ENCODE results near the gene IFNB1.

IFNB1 gene

DNA sequence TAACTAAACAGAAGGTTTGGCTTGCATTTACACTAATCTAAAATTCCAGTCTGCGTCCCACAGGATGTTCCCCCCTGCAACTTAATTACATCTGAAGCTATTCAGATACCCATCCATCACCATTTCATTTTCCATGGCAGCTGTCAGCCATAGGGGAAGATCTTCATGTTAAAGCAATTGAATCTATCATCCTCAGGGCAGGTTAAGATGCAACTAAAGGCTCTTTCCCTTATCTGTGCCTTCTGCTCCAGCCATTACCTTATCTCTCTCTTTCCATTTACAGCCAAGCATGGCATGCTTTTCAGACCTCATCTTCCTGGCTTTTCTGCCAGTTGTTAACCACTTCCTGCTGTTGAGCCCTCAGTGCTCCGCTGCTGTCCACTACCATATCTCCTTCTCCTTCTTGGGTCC lies 30.5 kb downstream of the IFNB1 start:
- DNase-seq (ENCODE audit: low read depth in 1 of 2, low spot score in 1 of 2), result no peak
- no peak for TF ChIP-seq JUND (IDR thresholded peaks at IDR 0.05; ENCODE audit: low read depth)
- in situ Hi-C loops (cut with HindIII; ENCODE audit: low pct_unique_long_range_greater_than_20kb, low sequenced_read_pairs), result no loop called here

DNA sequence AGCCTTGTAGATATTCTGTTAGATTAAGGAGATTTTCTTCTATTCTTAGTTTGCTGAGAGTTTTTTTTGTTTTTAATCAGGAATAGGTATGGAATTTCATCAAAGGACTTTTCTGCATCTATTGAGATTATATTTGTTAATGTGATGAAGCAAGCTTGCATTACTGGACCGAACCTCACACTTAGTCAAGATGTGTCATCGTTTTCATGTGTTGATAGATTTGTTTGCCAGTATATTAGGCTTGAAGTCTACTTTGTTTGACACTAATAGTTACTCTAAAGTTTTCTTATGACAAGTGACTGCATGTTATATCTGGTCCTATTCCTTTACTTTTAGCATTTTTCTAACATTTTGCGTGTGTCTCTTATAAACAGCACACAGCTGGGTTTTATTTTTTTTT lies 33.9 kb downstream of the IFNB1 start:
- no peak for DNase-seq (ENCODE audit: low read depth in 1 of 2, low spot score in 1 of 2)
- no peak for TF ChIP-seq JUND (IDR thresholded peaks at IDR 0.05; ENCODE audit: low read depth)
- in situ Hi-C loops (cut with HindIII; ENCODE audit: low pct_unique_long_range_greater_than_20kb, low sequenced_read_pairs), result no loop called here

DNA sequence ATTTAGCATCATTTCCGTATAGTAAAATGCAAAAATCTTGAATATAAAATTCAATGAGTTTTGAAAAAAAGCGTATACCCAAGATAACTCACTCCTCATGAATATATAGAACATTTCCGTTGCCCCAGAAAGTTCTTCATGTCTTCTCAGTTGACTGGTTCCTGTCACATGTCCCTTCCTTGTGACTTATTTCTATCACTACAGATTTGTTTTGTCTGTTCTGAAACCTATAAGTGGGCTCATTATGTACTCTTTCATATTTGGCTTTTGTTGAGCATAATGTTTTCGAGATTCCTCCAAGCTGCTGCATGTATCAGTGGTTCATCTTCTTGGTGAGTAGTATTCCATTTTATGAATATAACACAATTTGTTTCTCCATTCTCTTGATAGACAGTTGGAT lies 35.3 kb downstream of the IFNB1 start:
- in situ Hi-C loops (cut with HindIII; ENCODE audit: low pct_unique_long_range_greater_than_20kb, low sequenced_read_pairs), result no loop called here
- no peak for DNase-seq (ENCODE audit: low read depth in 1 of 2, low spot score in 1 of 2)
- TF ChIP-seq JUND (IDR thresholded peaks at IDR 0.05; ENCODE audit: low read depth), result no peak

DNA sequence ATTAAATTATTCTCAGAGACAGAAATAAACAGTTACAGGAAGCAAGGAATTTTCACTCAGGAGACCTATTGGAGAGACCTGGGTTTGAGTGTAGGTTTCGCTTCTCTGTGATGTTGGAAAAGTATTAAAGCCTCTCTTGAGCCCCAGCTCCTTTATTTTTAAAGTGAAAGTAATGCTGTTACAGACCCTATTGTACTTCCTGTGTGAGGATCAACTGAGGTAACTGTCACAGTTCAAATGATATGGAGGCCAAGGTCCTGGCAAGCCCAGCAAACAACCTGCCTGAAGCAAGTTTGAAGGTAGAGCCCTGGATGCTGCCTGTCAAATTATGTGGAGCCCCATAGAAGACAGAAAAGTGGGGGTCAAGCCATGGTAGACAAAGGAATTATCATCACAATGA lies 38.4 kb downstream of the IFNB1 start:
- no peak for TF ChIP-seq JUND (IDR thresholded peaks at IDR 0.05; ENCODE audit: low read depth)
- DNase-seq (ENCODE audit: low read depth in 1 of 2, low spot score in 1 of 2), result no peak
- in situ Hi-C loops (cut with HindIII; ENCODE audit: low pct_unique_long_range_greater_than_20kb, low sequenced_read_pairs), result no loop called here

DNA sequence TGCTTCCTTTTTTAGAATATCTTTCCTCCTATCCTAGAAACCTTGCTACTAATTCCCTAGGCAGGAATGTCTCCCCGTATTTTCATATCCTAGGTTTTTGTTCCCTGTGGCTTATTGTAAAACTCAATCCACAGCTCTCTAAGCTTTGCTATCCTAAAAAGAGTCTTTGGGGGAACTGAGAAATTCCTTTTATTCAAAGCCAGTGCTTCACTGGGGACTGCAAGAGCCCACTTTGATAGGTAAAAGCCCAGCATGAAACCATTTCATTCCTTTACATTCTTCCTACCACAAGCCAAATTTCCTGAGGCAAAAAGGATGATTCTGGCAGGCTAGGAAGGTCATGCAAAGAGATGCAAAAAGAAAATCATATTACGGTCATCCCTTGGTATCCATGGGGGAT lies 40.5 kb downstream of the IFNB1 start:
- in situ Hi-C loops (cut with HindIII; ENCODE audit: low pct_unique_long_range_greater_than_20kb, low sequenced_read_pairs), result no loop called here
- DNase-seq (ENCODE audit: low read depth in 1 of 2, low spot score in 1 of 2), result no peak
- no peak for TF ChIP-seq JUND (IDR thresholded peaks at IDR 0.05; ENCODE audit: low read depth)

DNA sequence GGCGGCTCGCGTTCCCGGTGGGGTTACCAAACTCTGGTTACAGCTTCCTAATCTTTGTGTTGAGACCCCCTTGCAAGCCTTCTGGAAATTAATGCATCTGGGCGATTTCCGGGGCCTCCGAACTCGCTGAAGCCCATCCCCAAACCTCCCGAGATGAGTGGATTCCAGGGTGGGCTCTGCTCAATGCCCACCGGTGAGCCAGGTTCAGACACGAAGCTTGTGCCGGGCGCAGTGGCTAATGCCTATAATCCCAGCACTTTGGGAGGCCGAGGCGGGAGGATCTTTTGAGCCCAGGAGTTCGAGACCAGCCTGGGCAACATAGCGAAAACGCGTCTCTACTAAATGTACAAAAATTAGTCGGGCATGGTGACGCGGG lies 45.9 kb downstream of the IFNB1 start:
- in situ Hi-C loops (cut with HindIII; ENCODE audit: low pct_unique_long_range_greater_than_20kb, low sequenced_read_pairs), result no loop called here
- no peak for DNase-seq (ENCODE audit: low read depth in 1 of 2, low spot score in 1 of 2)
- TF ChIP-seq JUND (IDR thresholded peaks at IDR 0.05; ENCODE audit: low read depth), result no peak

DNA sequence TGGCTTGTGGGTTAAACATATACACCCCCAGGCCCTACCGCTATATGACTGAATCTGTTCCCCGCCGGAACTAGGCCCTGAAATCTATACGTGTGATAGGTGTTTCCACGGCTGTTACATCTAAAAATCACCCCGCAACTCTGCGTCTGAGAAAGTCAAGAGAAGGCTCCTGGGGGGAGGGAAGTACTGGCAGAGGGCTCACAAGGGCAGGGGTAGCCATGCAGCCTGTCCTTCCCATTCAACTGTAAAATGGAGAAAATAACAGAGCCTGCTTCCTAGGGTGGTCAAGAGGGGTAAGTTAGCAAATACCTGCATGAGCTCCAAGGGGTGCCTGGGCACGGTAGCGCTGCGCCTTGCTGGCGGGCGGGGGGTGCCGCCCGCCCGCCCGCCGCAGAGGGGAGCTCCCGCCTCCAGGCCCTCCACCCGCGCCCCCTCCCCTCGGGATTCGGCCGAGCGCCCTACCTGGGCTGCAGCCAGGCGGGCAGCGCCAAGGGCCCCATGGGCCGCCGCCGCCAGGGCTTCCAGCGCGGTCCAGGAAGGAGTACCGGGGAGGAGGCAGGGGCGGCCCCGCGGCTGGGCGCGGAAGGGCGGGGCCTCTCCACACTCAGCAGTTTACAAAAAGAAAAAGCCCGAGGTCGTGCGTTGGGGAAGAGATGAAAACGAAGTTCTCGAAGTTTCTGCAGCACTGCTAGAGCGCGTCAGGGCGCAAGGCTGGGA lies 46.5 kb downstream of the IFNB1 start, which contains the start of gene HACD4:
Gene HACD4, minus strand, starts transcription at position 550 of the 717 bp plus-strand sequence. Its CDS starts 50 bp downstream, at position 500.
- peak; percentile 38 to 53 for DNase-seq (ENCODE audit: low read depth in 1 of 2, low spot score in 1 of 2)
- no peak for TF ChIP-seq JUND (IDR thresholded peaks at IDR 0.05; ENCODE audit: low read depth)

DNA sequence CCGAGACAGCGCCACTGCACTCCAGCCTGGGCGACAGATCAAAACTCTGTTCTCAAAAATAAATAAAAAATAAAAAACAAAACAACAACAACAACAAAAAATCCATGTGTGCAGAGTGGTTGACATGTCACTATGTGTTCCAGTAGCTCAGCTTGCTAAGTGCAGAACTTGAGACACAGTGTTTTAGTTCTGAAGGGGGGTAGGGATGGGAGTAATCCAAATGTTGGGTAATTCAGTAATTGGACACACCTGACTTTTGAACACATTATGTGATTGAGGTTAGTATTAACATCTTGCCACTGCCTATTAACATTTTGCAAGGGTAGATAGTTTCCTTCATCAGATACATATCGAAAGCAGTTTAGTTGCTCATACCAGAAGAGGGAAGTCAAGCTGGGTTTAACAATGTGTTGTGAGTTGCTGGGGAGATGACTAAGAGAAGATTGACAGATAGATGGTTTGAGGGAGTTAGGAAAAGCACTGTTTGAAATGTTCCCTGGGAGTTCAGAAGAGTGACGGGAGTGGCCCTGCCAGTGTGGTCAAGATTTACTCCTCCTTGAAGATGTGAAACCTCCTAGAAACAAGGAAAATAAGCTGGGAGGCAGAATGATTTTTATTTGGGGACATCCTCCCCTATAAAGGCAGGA lies 47.2 kb downstream of the IFNB1 start:
- peak; percentile 13 to 32 for DNase-seq (ENCODE audit: low read depth in 1 of 2, low spot score in 1 of 2)
- in situ Hi-C loops (cut with HindIII; ENCODE audit: low pct_unique_long_range_greater_than_20kb, low sequenced_read_pairs), result no loop called here

More for the DNA sequence above, 46.5 kb downstream of the IFNB1 start, which contains the start of gene HACD4:
- in situ Hi-C loops (cut with HindIII; ENCODE audit: low pct_unique_long_range_greater_than_20kb, low sequenced_read_pairs), result no loop called here

DNA sequence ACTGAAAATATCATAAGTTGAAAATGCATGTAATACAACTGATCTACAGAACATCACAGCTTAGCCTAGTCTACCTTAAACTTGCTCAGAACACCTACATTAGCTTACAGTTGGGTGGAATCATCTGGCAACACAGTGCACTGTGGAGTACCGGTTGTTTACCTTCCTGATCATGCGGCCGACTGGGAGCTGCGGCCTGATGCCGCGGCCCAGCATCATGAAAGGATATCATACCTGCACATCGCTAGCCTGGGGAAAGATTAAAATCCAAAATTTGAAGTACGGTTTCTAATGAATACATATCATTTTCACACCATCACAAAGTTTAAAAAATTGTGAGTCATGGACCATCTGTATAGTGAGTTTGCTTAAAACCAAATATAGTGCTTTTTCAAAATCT lies 48.1 kb downstream of the IFNB1 start:
- peak in 1 of 2 experiments; percentile 9 for DNase-seq (ENCODE audit: low read depth in 1 of 2, low spot score in 1 of 2)
- in situ Hi-C loops (cut with HindIII; ENCODE audit: low pct_unique_long_range_greater_than_20kb, low sequenced_read_pairs), result no loop called here

More for the DNA sequence above, 47.2 kb downstream of the IFNB1 start:
- TF ChIP-seq JUND (IDR thresholded peaks at IDR 0.05; ENCODE audit: low read depth), result no peak

DNA sequence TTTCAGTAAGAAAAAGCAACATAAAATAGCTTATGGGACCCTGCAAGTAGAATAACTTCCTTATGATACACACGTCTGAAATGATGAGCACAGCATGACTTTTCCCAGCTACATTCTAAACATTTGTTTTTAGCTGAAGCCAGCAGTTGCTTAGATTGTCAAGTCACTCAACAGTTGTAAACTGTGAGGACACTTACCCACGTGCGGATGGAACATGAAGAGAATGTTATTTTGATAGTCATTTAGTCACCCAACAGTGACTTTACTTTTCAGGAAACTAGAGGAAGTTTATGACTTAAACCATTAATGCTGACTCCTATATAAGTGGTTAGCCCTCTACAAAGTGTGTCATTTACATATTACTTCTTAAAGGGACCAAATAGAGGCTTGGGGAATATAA lies 49.3 kb downstream of the IFNB1 start:
- in situ Hi-C loops (cut with HindIII; ENCODE audit: low pct_unique_long_range_greater_than_20kb, low sequenced_read_pairs), result no loop called here
- DNase-seq (ENCODE audit: low read depth in 1 of 2, low spot score in 1 of 2), result no peak
- no peak for TF ChIP-seq JUND (IDR thresholded peaks at IDR 0.05; ENCODE audit: low read depth)

More for the DNA sequence above, 48.1 kb downstream of the IFNB1 start:
- no peak for TF ChIP-seq JUND (IDR thresholded peaks at IDR 0.05; ENCODE audit: low read depth)

DNA sequence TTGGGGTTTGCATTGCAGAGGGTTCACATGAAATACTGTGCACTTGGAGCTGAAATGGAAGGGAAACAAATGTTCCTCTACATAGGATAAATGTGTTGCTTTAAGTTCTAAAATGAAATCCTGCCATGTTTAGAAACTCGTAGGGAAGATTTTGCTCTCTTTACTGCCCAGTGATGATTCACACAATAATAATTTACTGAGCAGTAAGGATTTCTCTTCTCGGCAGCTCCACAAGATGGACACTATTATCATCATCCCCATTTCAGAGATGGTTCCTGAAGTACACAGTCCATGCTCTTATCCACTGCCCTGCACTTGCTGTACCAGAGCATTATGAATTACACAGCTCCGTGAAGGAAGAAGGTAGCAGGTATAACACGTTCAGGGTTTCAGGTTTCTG lies 50.4 kb downstream of the IFNB1 start:
- TF ChIP-seq JUND (IDR thresholded peaks at IDR 0.05; ENCODE audit: low read depth), result no peak
- no peak for DNase-seq (ENCODE audit: low read depth in 1 of 2, low spot score in 1 of 2)
- in situ Hi-C loops (cut with HindIII; ENCODE audit: low pct_unique_long_range_greater_than_20kb, low sequenced_read_pairs), result no loop called here

Measured in T47D (cell line).